Colonic mucosa (tissue), 4 donors: Measurements from ENCODE around the gene OAS3. TPM values are rescaled to one million over a fixed set of nuclear protein-coding genes. Genes with fewer than 3 reads are reported as not detected.

ENCODE experiments used
- DNase-seq: peaks from one replicate; pipeline ENCODE4 v3.0.0-alpha.2; 2020
- H3K27ac ChIP-seq: fragments of 200-600 bp; one replicate; pipeline ENCODE4 v1.8.0; 2021
- H3K27me3 ChIP-seq: fragments of 200-600 bp; one replicate; pipeline ENCODE4 v1.8.0; 2021
- H3K36me3 ChIP-seq: fragments of 200-600 bp; one replicate; pipeline ENCODE4 v1.8.0; 2021
- H3K4me1 ChIP-seq: fragments of 200-600 bp; one replicate; pipeline ENCODE4 v1.8.0; 2021; ENCODE audit warnings: mild to moderate bottlenecking
- H3K4me3 ChIP-seq: fragments of 200-600 bp; one replicate; pipeline ENCODE4 v1.8.0; 2021
- H3K9ac ChIP-seq, 2 donors: one replicate each; pipeline ENCODE4 v1.7.0; 2013; ENCODE audit warnings: control low read depth in 2 of 2, low read depth in 2 of 2, low read length in 2 of 2
- H3K9me3 ChIP-seq: fragments of 200-600 bp; one replicate; pipeline ENCODE4 v1.8.0; 2021
- CTCF ChIP-seq: fragments of 200-600 bp; IDR thresholded peaks from one replicate; pipeline ENCODE4 v1.8.0; 2022; ENCODE audit warnings: antibody characterized with exemption, mild to moderate bottlenecking
- intact Hi-C: fragments of 100-400 bp; cut with DNase I; formaldehyde crosslinking; loops from one replicate; pipeline ENCODE4 v1.14.1; 2022
- total RNA-seq, 2 donors: library from RNA; stranded (reverse); fragmentation: NEBNext Ultra II Directional in 1 of 2; extraction: Animal tissue kit (Norgen Biotek cat#: 25700) in 1 of 2; gene quantifications; one replicate each; pipeline ENCODE4 v1.2.1, GENCODE V29; 2021
- donor health status: healthy.
- donor health status: DM: no; HTN: no; CAD: no.
- donor health status: DM: no; HTN: no; CAD: no.

Gene OAS3
- total RNA-seq, 2 donors from 2014 or later = 15.2 to 39.1 TPM

GRCh38 chr12:112979041-112979680 lies 40.9 kb downstream of the OAS3 start:
- intact Hi-C loops = no loop called here
- peak; percentile 30 for DNase-seq
- H3K9ac ChIP-seq = peak overlapping the region in 1 of 2 donors; percentile 70
- H3K4me1 ChIP-seq = no peaks in the 10 kb centered on the region
- H3K9me3 ChIP-seq = no peaks in the 10 kb centered on the region
- H3K36me3 ChIP-seq = no peaks in the 10 kb centered on the region
- H3K27ac ChIP-seq = peak overlapping the region; percentile 83
- no peak for TF ChIP-seq CTCF
- no peaks in the 10 kb centered on the region for H3K27me3 ChIP-seq
- H3K4me3 ChIP-seq = peak overlapping the region; percentile 36

- DNase-seq = no peak
- H3K4me1 ChIP-seq = no peaks in the 10 kb centered on the region
- H3K36me3 ChIP-seq = no peaks in the 10 kb centered on the region
- TF ChIP-seq CTCF = no peak
- no peak overlapping the region for H3K9ac ChIP-seq
- intact Hi-C loops = no loop called here
- H3K27me3 ChIP-seq = no peaks in the 10 kb centered on the region
- no peak overlapping the region for H3K27ac ChIP-seq
- H3K4me3 ChIP-seq = no peak overlapping the region
- H3K9me3 ChIP-seq = no peaks in the 10 kb centered on the region
Observed at GRCh38 chr12:112980491-112981158, 42.4 kb downstream of the OAS3 start.

- intact Hi-C loops = no loop called here
- no peak overlapping the region for H3K4me3 ChIP-seq
- H3K27ac ChIP-seq = no peak overlapping the region
- no peak for TF ChIP-seq CTCF
- no peak for DNase-seq
- H3K36me3 ChIP-seq = no peaks in the 10 kb centered on the region
- H3K9me3 ChIP-seq = no peaks in the 10 kb centered on the region
- no peak overlapping the region for H3K9ac ChIP-seq
- no peaks in the 10 kb centered on the region for H3K4me1 ChIP-seq
- no peaks in the 10 kb centered on the region for H3K27me3 ChIP-seq
Observed at GRCh38 chr12:112985642-112986290, 47.5 kb downstream of the OAS3 start.

GRCh38 chr12:112986291-112986800 lies 48.1 kb downstream of the OAS3 start:
- no peak for TF ChIP-seq CTCF
- Histone ChIP-seq H3K27ac (no peak overlapping the region), H3K4me1 (no peaks in the 10 kb centered on the region), H3K27me3 (no peaks in the 10 kb centered on the region), H3K9ac (no peak overlapping the region), H3K9me3 (no peaks in the 10 kb centered on the region), H3K4me3 (no peak overlapping the region), H3K36me3 (no peaks in the 10 kb centered on the region)
- DNase-seq = no peak
- intact Hi-C loops = no loop called here

GRCh38 chr12:112987561-112987960 lies 49.3 kb downstream of the OAS3 start:
- no peaks in the 10 kb centered on the region for H3K27me3 ChIP-seq
- H3K9me3 ChIP-seq = no peaks in the 10 kb centered on the region
- no peaks in the 10 kb centered on the region for H3K4me1 ChIP-seq
- TF ChIP-seq CTCF = no peak
- intact Hi-C loops = no loop called here
- no peak overlapping the region for H3K9ac ChIP-seq
- DNase-seq = no peak
- H3K4me3 ChIP-seq = no peak overlapping the region
- no peaks in the 10 kb centered on the region for H3K36me3 ChIP-seq
- no peak overlapping the region for H3K27ac ChIP-seq
